Stimulated activated CD8-positive, alpha-beta memory T cell treated with anti-CD3 and anti-CD28 coated beads, Interleukin-12 subunit alpha, Interleukin-12 subunit beta, amount 100 ng/mL, for 24 hours (primary cell): ENCODE data around the gene SRCIN1.
"Not testable (repeated sequence)": the region's sequence is repeated elsewhere in the genome, so short reads cannot be mapped to it uniquely, and the experiment has no call there.

Experiments
- DNase-seq: peaks from one replicate; pipeline ENCODE4 v3.0.0-alpha.2; 2020; ENCODE audit errors: extremely low read depth

Gene SRCIN1

DNA sequence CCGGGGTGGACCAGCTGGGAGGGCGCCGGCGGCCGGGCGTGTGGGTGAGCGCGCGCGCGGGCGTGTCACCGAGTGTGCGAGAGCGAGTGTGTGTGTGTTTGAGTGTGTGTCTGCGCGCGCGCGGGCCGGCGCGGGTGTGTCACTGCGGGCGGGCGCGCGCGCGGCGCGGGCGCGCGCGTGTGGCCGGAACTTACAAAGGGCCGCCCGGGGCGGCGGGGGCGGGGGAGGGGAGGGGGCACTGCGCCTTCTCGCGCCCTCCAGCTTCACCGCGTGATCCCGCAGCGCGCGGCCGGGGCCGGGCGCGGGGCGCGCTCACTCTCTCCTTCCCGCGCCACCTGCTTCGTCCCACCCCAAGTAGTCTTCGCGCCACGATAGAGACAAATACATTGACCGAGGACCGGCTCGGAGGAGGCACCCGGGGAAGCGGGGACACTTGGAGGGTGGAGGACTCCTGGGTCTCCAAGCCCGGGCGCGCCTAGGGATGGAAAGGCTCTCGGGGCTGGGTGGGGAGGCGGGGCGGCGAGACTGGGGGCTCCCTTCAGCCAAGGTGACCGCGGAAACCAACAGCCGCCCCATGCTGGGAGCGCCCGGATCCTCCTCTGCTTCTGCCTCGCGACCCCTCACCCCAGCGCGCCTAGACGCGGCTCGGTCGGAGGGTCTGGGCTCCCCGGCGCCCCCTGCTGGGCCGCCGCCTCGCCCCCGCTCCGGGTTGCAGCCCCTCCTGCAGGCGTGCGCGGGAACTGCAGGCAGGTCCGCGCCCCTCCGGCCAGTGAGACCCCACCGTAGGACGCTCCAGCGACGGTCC lies at the start of gene SRCIN1:
SRCIN1 (minus strand) TSS at position 112 of the 805 bp plus-strand sequence. CDS start 247 bp downstream, outside the sequence.
- DNase-seq, result no peak

DNA sequence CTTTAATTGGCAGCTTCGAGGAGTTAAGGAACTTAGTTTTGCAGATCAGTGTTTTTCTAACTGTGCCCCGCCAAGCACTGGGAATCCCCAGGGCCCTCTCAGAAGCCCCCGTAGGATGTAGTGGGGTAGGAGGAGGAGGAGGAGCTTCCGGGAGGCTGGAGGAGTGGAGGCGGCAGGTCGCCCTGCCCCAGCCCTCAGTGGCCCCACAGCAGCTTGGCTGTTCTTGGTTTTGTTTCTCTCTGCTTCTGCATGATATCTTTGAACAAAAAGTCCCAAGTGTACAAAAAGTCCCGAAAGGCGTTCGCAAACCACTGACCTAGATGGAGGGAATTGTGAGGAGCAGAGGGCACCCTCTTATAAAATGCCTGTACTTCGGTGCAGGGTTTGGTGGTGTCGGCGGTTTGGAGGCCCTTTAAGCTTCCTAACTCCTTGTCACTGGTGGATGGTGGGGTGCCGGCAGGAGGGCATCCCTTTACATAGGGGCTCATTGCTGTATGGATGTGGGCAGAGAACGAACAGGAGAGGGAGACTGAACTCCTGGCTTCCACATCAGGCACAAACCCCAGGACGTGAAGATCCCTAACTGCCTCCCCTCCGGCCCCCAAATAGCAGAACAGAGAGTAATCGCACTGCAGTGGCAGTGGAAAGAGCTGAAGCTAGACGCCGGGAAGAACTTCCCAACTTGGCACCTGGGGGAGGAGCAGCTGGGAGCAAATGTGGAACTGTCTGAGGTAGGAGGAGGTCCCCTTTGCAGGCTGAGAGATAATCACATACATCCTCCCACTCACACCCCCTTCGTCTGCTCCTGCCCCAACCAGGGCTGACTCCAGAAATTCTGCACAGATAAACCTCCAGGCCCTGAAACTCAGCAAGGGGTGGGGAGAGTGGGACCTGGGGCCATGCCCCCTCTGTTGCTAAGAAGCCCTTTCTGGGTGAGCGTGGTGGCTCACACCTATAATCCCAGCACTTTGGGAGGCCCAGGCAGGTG lies 49.0 kb upstream of the SRCIN1 start:
- DNase-seq, result no peak

- DNase-seq, result no peak
Measured at GRCh38 chr17:38653679-38654078, 47.9 kb upstream of the SRCIN1 start.

- no peak for DNase-seq
Measured at GRCh38 chr17:38653230-38653629, 47.5 kb upstream of the SRCIN1 start.

- not testable (repeated sequence) for DNase-seq
Measured at GRCh38 chr17:38650653-38651173, 45.0 kb upstream of the SRCIN1 start.

GRCh38 chr17:38637951-38638350 lies 32.2 kb upstream of the SRCIN1 start:
- no peak for DNase-seq

- no peak for DNase-seq
Measured at GRCh38 chr17:38636054-38636453, 30.3 kb upstream of the SRCIN1 start.

- no peak for DNase-seq
Measured at GRCh38 chr17:38632334-38632733, 26.6 kb upstream of the SRCIN1 start.

DNA sequence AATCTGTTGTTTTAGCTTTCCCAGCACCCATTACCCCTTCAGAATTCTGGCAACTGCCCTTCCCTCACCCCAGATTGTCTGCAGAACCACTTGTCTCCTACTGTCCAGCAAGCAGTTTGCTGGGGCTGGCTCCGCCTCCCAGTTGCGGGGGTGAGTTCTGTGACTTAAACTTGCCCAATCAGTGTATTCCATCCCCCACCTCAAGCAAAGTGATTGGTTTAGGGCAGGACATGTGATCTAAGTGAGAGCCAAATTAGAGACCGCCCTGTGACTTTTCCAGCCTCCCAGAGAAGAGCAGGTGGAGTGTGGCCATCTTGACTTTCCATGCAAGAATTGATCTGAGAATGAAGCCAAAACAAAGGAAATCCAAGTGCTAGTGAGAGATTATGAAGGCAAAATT lies 22.7 kb upstream of the SRCIN1 start:
- DNase-seq, result no peak

DNA sequence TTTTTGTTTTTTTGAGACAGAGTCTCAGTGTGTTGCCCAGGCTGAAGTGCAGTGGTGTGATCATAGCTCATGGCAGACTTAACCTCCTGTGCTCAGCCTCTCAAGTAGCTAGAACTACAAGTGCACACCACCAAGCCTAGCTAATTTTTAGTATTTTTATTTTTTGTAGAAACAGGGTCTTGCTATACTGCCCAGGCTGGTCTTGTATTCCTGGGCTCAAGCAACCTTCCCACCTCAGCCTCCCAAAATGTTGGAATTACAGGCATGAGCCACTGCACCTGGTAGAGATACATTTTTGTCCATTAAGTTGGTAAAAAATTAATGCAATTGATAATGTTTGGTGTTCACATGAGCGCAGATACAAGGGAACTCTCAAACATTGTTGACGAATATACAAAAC lies 22.2 kb upstream of the SRCIN1 start:
- DNase-seq, result no peak

DNA sequence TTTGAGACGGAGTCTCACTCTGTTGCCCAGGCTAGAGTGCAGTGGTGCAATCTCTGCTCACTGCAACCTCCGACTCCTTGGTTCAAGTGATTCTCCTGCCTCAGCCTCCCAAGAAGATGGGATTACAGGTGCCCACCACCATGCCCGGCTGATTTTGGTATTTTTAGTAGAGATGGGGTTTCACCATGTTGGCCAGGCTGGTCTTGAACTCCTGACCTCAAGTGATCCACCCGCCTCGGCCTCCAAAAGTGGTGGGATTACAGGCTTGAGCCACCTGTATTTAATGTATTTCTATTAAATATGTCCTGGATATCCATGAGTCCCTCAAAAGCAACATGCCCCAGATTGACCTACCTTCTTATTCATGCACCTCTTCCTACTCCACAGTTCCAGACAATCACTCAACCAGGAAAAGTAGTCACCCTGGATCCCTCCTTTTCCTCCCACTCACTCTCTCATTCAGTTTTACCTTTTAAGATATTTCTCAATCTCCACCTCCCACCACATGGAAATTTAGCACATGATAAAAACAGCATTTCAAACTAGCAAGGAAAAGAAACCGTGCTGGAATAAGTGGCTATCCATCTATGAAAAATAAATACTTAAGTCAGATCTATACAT lies 21.0 kb upstream of the SRCIN1 start:
- DNase-seq, result not testable (repeated sequence)

- DNase-seq, result no peak
Measured at GRCh38 chr17:38625482-38625881, 19.7 kb upstream of the SRCIN1 start.

DNA sequence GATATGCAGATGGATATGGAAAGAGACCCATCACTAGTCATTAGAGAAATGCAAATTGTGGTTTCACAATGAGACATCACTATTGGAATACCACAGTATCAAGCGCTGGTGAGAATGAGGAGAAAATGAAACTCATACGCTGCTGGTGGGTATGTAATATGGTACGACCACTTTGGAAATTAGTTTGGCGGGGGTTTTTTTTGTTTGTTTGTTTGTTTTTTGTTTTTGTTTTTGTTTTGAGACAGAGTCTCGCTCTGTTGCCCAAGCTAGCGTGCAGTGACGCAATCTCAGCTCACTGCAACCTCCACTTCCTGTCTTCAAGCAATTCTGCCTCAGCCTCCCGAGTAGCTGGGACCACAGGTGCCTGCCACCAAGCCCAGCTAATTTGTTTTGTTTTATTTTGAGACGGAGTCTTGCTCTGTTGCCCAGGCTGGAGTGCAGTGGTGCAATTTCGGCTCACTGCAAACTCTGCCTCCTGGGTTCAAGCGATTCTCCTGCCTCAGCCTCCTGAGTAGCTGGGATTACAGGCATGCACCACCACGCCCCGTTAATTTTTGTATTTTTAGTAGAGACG lies 19.1 kb upstream of the SRCIN1 start:
- DNase-seq, result not testable (repeated sequence)

DNA sequence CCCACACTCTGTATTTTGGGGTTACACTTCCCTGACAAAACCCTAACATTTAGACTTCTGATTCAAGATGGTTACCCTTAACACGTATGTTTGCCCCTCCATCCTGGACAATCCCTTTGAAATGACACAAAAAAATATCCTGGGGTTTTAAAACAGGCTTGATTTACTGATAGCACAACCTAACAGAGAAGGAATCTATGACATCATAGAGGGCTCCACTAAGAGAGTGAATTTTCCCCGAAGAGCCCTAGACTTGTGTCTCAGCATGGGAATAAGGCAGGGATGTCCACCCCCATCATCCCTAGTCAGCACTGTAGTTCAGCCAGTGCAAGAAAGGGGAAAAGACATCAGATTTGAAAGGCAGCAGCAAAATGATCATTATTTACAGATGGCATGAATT lies 15.8 kb upstream of the SRCIN1 start:
- no peak for DNase-seq

DNA sequence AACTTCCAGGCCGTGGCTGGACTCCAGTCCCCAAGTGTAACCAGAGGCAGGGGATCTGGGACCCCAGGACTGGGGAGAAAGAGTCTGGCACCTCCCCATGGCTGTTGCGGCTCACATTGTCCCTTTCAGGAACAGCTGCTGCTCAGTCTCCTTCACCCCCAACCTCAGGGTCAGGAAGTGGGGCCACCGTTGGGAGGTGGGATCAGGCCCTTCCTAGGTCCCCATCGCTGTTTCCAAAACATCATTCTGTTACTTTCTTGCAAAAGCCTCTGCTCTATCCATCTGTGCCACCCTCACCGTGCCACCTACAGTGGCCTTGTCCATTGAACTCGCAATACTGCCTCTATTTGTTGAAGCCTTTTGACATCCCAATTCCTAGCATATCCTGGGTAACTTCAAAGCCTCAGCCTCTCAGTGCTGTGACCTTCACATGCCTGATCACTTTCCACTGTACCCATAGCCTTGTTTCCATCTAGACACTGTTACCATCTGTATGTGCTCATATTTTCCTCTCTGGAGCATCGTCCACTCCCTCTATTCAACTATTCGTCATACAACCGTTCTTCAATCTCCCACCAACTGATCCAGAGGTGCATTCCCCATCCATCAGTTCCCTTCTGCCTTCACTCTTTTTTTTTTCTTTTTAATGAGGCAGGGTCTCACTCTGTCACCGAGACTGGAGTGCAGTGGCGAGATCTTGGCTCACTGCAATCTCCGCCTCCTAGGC lies 15.0 kb upstream of the SRCIN1 start:
- DNase-seq, result no peak

DNA sequence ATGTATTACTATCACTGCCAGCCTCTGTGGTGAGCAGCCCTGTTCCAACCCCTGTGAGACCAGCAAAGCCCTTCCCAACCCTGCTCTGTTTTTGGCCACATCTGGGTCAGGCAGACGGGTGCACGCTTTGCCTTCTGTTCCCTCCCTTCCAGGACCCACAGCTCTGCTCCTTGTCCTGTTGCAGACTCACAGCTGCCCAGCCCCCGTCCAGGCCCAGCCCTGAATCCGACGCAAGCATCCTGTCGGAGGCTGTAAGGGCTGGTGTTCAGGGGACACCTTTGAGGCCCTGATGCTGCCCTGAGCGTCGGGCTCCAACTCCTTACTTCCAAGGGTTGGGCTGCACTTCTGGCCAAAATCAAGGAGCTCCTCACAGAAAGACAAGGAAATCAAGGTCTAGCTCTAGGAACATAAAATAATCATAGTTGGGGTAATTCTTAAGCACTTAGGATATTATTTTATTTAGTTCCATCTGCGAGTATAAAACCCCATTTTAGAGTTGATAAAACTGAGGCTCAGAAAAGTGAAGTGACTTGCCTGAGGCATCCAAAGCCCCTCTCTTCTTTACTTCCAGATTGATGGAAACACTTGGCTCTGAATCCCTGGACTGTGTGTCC lies 14.3 kb upstream of the SRCIN1 start:
- DNase-seq, result no peak

GRCh38 chr17:38619451-38619795 lies 13.7 kb upstream of the SRCIN1 start:
- DNase-seq, result no peak

DNA sequence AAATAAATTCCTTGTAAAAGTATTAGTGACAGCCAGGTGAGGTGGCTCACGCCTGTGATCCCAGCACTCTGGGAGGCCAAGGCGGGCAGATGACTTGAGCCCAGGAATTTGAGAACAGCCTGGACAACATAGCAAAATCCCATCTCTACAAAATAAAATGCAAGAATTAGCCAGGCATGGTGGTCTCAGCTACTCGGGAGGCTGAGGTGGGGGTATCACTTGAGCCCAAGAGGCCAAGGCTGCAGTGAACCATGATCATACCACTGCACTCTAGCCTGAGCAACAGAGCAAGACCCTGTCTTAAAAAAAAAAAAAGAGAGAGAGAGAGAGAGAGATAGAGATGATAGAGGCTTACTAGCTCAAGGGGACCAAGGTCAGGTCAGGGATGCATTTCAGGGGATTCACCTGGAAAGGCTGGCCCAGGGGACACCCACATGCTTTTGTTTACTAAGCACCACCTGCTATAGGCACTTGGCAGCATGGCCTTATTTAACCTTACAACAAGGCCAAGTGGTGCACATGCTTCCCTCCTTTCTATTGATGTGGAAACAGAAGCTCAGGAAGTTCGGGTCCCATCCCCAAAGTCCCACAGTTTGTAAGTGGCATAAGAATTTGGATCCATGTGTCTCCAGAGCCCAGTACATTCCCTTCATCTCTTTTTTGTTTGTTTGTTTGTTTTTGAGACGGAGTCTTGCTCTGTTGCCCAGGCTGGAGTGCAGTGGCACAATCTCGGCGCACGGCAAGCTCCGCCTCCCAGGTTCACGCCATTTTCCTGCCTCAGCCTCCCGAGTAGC lies 12.4 kb upstream of the SRCIN1 start:
- no peak for DNase-seq

GRCh38 chr17:38617074-38617860 lies 11.5 kb upstream of the SRCIN1 start:
- DNase-seq, result no peak
